Gastrocnemius medialis (tissue), 4 donors: ENCODE results near the gene PEX13. TPM values are rescaled to one million over a fixed set of nuclear protein-coding genes. Genes with fewer than 3 reads are reported as not detected.

Experiments
- ATAC-seq, 2 donors: fragments of 150-250 bp; one replicate each; pipeline ENCODE4 v1.9.1; 2016
- DNase-seq, 2 donors: peaks; one replicate each; pipeline ENCODE4 v3.0.0-alpha.2; 2019
- H3K27ac ChIP-seq, 4 donors: fragments of 200-600 bp; sonication (generic); 1 replicate in 1 of 4; 2 replicates in 3 of 4; pipeline ENCODE4 v1.5.1; 2016 to 2018; ENCODE audit warnings: mild to moderate bottlenecking in 2 of 4, moderate library complexity in 1 of 4
- H3K27me3 ChIP-seq, 3 donors: fragments of 200-600 bp; sonication (generic) in 2 of 3; 1 replicate in 1 of 3; 2 replicates in 2 of 3; pipeline versions ENCODE4 v1.5.1 to v1.6.0; 2016 to 2019; ENCODE audit warnings: mild to moderate bottlenecking in 1 of 3, moderate library complexity in 1 of 3
- H3K36me3 ChIP-seq, 2 donors: fragments of 200-600 bp; sonication (generic) in 1 of 2; one replicate each; pipeline ENCODE4 v1.5.1; 2017 to 2018
- H3K4me1 ChIP-seq, 2 donors: fragments of 200-600 bp; sonication (generic) in 1 of 2; one replicate each; pipeline ENCODE4 v1.5.1; 2016 to 2017; ENCODE audit warnings: mild to moderate bottlenecking in 2 of 2
- H3K4me3 ChIP-seq, 4 donors: fragments of 200-600 bp; sonication (generic) in 3 of 4; 1 replicate in 1 of 4; 2 replicates in 3 of 4; pipeline ENCODE4 v1.5.1; 2016 to 2019; ENCODE audit warnings: mild to moderate bottlenecking in 2 of 4
- H3K9me3 ChIP-seq, 3 donors: fragments of 200-600 bp; sonication (generic) in 2 of 3; 1 replicate in 1 of 3; 2 replicates in 2 of 3; pipeline ENCODE4 v1.5.1; 2016 to 2019
- CTCF ChIP-seq, 5 experiments: fragments of 450-650 bp in 3 of 5; fragments of 200-600 bp in 2 of 5; sonication (generic) in 2 of 5; IDR thresholded peaks in 4 of 5; conservative IDR thresholded peaks in 1 of 5; 1 replicate in 4 of 5; 2 replicates in 1 of 5; pipeline ENCODE4 v1.5.1; 2016 to 2019; ENCODE audit warnings: antibody characterized with exemption in 5 of 5, mild to moderate bottlenecking in 3 of 5, moderate library complexity in 3 of 5
- POLR2A ChIP-seq, 2 donors: fragments of 450-650 bp; IDR thresholded peaks; one replicate each; pipeline ENCODE4 v1.6.1; 2017; ENCODE audit warnings: antibody characterized with exemption in 2 of 2, mild to moderate bottlenecking in 2 of 2, moderate library complexity in 2 of 2
- in situ Hi-C, 4 donors: fragments of 200-750 bp; cut with MboI; loops; one replicate each; pipeline versions ENCODE4 v1.15.0 to v1.8.0; 2017; ENCODE audit warnings: low sequenced_read_pairs in 4 of 4
- intact Hi-C: fragments of 100-400 bp; cut with DNase I; formaldehyde crosslinking; loops from one replicate; pipeline ENCODE4 v1.15.1; 2023; ENCODE audit warnings: low total_unique reads
- total RNA-seq, 4 donors: library from RNA; depleted of rRNA; stranded (reverse); fragments of >200 nt; gene quantifications; one replicate each; pipeline versions ENCODE4 v1.1.0 to v1.2.3, GENCODE V29; 2016

Gene PEX13
- total RNA-seq, 4 donors from 2014 or later: 19.3 to 53.9 (median 35.4) TPM

DNA sequence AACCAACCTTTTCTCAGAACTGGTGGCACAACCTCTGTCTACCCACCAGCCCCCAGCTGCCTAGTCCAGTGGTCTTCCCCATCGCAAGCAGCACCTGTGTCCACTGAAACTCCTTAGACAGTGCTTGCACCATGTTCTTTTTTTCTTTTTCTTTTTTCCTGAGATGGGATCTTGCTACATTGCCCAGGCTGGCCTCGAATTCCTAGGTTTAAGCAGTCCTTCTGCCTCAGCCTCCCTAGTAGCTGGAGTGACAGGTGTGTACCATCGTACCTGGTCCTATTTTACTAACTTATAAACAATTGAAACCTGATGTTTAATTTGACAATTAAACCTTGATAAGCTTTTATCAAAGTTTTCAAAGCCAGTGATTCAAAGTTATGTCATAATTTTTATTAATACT lies 78.9 kb downstream of the PEX13 start:
- in situ Hi-C loops (no loop called here), intact Hi-C loops (no loop called here)
- Histone ChIP-seq H3K4me3 (no peak overlapping the region), H3K27me3 (no peaks in the 10 kb centered on the region), H3K27ac (no peak overlapping the region), H3K4me1 (no peaks in the 10 kb centered on the region), H3K36me3 (no peaks in the 10 kb centered on the region), H3K9me3 (no peaks in the 10 kb centered on the region)
- TF ChIP-seq POLR2A (IDR thresholded peaks at IDR 0.05): no peak
- TF ChIP-seq CTCF (IDR thresholded peaks at IDR 0.05 in 4 of 5, conservative IDR thresholded peaks at IDR 0.05 in 1 of 5): no peak
- DNase-seq (no peak), ATAC-seq (no peak)

DNA sequence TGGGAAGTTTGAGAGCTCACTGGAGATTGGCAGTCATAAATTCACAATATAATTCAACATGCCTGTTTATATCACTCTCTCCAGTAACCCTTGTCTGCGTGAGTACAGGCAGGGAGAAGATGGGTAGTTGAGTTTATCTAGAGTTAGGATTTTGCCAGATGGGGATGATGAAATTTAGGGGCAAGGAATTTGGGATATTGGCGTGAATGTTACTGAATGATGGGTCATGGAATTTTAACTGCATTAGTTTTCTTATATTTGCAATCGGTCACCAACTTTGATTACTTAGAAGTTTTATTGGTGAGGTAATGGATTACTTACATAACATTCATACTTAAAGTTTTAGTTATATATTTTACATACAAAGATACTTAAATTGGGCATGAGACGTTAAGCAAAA lies 83.3 kb downstream of the PEX13 start:
- Histone ChIP-seq H3K27me3 (no peaks in the 10 kb centered on the region), H3K4me1 (no peaks in the 10 kb centered on the region), H3K4me3 (no peak overlapping the region), H3K27ac (no peak overlapping the region), H3K36me3 (no peaks in the 10 kb centered on the region), H3K9me3 (no peaks in the 10 kb centered on the region)
- ATAC-seq: no peak
- no peak for DNase-seq
- TF ChIP-seq CTCF (IDR thresholded peaks at IDR 0.05 in 4 of 5, conservative IDR thresholded peaks at IDR 0.05 in 1 of 5) (no peak), POLR2A (IDR thresholded peaks at IDR 0.05) (no peak)
- intact Hi-C loops: no loop called here
- in situ Hi-C loops: no loop called here

Other genes with a start within 250 kb of the PEX13 start
- 1 to 10 TPM; 4.2 to 7.6 (median 5.4) TPM for gene REL, start 136.1 kb upstream of the PEX13 start, total RNA-seq
- 1 to 10 TPM; 1.0 to 5.0 (median 3.5) TPM for gene PUS10, start 535 bp downstream of the PEX13 start, total RNA-seq
- gene SANBR, start 48.2 kb downstream of the PEX13 start, total RNA-seq: 1 to 10 TPM; 1.5 to 6.5 (median 2.1) TPM
- 10 to 100 TPM in 2 of 4 donors, 1 to 10 TPM in 2; 6.6 to 19.2 (median 8.4) TPM for gene C2orf74, start 144.5 kb downstream of the PEX13 start, total RNA-seq